NCI-H1417 treated with DMSO at 0.1 percent for 48 hours (cell line): Measurements from ENCODE around the gene CLIP1.
"Not testable (repeated sequence)": the region's sequence is repeated elsewhere in the genome, so short reads cannot be mapped to it uniquely, and the experiment has no call there.

Experiments
- DNase-seq: peaks from one replicate; lab custom pipeline; 2025; lab: John Stamatoyannopoulos, UW

Gene CLIP1

GRCh38 chr12:122435186-122435585, 12.7 kb upstream of the CLIP1 start:
- no peak for DNase-seq

DNA sequence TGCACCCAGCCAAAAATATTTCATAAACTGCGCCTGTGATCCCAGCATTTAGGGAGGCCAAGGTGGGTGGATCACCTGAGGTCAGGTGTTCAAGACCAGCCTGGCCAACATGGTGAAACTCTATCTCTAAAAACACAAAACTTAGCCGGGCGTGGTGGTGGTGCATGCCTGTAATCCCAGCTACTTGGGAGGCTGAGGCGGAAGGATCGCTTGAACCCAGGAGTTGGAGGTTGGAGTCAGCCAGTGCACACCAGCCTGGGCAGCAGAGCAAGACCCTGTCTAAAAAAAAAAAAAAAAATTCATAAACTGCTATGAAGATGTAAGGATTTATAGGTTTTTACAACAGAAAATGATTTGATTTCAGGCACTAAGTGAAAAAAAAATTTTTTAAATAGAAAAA, 6.6 kb upstream of the CLIP1 start:
- not testable (repeated sequence) for DNase-seq

DNA sequence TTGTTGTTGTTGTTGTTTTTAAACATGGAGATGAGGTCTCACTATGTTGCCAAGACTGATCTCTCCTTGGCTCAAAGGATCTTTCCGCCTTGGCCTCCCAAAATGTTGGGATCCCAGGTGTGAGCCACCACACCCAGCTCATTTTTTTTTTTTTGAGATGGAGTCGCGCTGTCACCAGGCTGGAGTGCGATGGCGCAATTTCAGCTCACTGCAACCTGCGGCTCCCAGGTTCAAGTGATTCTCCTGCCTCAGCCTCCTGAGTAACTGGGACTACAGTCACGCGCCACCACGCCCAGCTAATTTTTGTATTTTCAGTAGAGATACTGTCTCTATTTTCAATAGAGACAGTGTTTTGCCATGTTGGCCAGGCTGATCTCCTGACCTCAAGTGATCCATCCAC, 4.9 kb upstream of the CLIP1 start:
- no peak for DNase-seq

DNA sequence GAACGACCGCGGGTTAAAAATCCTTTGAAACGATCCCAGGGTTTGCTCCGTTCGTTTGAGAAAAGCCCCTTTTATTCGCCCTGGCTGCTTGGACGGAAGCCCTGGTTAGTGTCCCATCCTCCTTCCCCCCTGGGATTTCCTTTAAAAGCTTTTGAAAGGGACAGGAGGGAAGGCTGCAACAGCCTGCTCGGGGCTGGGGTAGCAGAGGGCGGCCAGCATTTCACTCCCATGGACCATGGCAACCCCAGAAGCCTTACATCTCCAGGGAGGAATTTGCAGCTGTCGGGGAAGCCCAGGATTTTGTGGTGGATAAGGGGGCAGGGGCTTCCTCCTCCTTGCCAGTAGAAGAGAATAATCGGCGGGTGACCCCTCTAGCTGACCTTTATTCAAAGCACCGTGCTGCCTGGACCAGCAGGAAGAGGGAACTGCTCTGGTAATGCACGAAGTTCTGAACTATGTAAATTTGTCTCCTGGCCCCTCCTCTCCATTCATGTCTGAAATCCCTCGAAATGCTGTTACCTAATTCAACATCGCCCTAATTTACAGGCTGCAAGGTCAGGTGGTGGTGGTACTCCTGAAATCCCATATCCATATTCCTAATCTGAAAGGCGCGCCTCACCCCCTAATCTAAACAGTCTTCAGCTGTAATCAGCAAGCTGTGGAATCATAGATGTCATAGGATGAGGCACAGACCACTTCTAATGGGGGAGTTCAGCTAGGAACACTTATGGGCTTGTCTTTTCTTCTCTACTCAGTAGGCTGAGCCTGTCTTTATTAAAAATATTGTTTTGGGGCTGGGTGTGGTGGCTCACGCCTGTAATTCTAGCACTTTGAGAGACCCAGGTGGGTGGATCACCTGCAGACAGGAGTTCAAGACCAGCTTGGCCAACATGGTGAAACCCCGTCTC, 1.0 kb upstream of the CLIP1 start:
- no peak for DNase-seq

- no peak for DNase-seq
Observed at GRCh38 chr12:122422730-122423257, 325 bp upstream of the CLIP1 start.

DNA sequence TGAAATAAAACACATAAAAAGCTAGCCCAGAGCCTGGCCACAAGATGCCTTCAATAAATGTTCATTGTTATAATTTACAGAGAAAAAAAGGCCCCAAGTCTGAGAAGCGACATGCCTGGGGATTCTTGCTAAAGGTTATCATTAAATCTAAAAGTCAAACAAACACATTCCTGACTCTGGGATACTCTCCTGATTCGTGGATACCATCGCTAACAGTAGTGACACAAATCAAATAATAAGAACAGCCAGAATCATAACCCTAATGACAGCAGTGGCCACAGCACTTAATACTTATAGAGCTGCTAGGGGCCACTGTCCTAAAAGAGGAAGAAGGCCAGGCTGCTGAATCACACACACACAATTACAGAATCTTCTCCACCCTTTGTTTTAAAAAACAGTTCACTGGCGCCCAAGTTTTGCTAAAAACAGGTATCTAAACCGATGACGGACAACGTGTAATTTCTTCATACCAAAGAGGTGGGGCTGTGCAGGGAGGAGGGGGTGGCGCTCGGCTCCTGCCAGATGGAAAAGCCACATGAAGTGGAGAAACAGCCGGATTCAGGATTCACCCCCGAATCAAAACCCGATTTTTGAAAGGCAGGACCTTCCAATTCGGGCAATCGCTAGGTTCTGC, 1.2 kb downstream of the CLIP1 start:
- DNase-seq: no peak

DNA sequence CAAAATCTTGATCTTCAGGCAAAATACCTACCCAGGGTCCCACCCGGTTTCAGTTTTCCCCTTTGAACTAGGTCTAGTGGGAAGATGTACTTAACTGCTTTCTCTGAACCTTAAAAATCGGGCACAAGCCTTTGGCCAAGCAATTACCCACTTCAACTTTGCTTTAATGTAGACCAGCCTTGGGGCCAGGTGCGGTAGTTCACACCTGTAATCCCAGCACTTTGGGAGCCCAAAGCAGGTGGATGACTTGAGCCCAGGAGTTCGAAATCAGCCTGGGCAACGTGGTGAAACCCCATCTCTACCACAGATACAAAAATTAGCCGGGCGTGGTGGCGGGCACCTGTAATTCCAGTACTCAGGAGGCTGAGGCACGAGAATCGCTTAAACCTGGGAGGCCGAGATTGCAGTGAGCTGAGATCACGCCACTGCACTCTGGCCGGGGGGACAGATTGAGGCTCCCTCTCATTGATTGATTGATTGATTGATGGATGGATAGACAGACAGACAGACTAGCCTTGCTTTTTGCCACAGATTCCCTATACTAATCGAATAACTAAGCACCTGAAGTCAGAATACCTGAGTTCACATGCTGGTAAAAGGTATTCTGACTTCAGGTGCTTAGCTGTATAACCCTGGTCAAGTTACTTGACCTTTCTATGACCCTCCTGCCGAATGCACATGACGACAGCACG, 1.9 kb downstream of the CLIP1 start:
- no peak for DNase-seq

- DNase-seq: not testable (repeated sequence)
Observed at GRCh38 chr12:122419094-122419493, 3.4 kb downstream of the CLIP1 start.

- DNase-seq: not testable (repeated sequence)
Observed at GRCh38 chr12:122415665-122416064, 6.8 kb downstream of the CLIP1 start.

GRCh38 chr12:122413516-122414404, 8.7 kb downstream of the CLIP1 start:
- DNase-seq: no peak

DNA sequence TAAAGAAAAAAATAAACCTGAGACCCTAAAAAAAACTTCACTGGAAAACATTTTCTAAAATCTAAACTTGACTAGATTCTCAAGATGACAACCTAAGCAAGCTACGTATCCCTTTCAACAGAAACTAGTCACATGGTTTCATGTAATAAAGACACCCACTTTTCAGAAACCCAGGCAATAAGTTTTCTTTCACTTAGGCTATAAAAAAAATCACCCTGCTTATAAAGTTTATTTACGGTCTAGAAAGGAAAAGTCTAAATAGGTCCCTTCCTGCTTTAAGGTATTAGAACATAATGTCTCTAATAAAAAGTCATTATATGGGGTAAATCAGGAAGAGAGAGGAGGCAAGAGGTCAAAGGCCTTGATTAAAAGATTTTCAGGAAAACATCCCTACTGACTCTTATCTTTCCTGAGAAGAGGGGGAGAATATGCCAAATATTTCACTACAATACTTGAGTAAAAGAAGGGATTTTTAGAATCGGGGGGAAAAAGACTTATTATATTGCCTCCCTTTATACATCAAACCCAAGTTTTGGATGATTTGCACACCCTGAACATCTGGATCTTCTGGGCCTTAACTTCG, 9.5 kb downstream of the CLIP1 start:
- DNase-seq: no peak

GRCh38 chr12:122411537-122411936, 10.9 kb downstream of the CLIP1 start:
- DNase-seq: no peak

DNA sequence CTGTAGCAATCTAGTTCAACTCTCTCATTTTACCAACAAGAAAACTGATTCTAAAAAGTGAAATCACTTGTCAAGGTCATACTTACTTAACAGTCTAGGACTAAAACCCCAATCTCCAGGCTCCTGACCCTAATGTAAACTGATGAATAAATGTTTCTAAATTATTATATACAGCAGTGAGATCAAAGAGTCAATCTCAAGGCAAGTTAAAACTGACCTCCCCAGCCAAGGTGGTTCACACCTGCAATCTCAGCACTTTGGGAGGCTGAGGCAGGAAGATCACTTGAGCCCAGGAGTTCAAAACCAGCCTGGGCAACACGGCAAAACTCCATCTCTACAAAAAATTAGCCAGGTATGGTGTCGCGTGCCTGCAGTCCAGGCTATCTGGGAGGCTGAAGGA, 15.3 kb downstream of the CLIP1 start:
- DNase-seq: no peak

GRCh38 chr12:122406701-122407164, 15.7 kb downstream of the CLIP1 start:
- DNase-seq: no peak

DNA sequence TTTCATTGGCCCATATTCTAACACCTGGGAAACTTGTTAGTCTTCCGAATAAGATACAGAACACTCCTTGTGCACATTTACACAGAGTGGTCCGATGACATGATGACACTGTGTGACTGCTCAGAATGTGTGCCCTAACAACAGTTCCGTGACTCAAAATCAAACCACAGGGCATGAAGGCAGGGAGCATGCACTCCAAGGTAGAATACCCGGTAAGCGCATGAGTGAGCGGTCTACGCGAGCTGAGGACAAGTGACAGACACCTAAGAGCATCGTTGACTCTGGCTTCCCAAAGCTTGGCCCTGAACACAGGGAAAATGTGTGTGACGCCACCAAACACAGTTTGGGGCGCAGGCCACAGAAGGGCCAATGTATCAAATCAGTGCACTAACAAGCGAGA, 18.6 kb downstream of the CLIP1 start:
- no peak for DNase-seq

- no peak for DNase-seq
Observed at GRCh38 chr12:122403115-122403770, 19.2 kb downstream of the CLIP1 start.

- no peak for DNase-seq
Observed at GRCh38 chr12:122402264-122402663, 20.2 kb downstream of the CLIP1 start.

DNA sequence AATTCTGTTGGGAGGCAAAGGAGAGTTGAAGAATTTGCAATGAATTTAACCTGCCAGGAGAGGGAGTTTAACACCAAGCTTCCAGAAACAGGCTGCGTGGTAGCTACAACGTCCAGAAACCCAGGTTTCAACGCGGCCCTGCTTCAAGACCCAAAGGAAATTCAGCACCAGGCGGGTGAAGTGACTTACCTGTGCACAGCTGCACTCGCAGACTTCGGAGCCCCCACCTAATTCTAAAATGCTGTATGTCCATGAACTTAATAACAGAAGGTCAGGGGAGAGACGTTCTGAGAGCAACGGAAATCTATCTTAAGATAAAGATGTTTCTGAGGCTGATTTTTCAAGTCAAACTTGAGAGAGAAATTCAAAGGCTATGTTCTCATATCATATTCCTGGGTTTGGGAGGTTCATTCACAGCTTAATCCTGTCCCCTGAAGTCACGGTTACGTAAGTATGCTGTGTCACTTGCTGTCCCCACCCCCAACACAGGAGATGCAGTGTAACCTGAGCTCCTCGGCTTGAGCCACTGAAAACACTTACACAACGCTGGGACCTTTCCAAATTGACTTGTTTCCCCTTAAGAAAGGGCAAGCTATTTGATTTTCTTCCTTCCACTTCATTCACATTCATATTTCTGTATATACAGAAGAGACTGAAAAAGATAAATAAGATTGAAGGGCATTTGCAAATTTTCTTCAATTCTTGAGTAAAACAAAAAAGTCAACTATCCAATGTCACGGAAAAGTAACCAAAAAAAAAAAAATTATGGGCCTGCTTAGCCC, 22.7 kb downstream of the CLIP1 start:
- no peak for DNase-seq

- DNase-seq: no peak
Observed at GRCh38 chr12:122399254-122399591, 23.2 kb downstream of the CLIP1 start.

DNA sequence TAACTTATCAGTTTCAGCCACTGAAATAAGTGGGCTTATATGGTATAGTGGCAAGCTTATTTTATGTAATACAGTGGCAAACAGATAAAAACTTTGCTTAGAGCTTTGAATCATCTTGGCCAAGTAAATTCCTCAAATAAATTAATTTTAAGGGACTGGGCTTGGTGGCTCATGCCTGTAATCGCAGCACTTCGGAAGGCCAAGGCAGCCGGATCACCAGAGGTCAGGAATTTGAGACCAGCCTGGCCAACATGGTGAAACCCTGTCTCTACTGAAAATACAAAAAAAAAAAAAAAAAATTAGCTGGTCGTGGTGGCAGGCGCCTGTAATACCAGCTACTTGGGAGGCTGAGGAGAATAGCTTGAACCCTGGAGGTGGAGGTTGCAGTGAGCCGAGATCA, 24.5 kb downstream of the CLIP1 start:
- DNase-seq: not testable (repeated sequence)
